ENCODE results near the gene RBKS.
"Not testable (repeated sequence)": the region's sequence is repeated elsewhere in the genome, so short reads cannot be mapped to it uniquely, and the experiment has no call there.

Gene RBKS

GRCh38 chr2:27756091-27756490 is 134.1 kb downstream of the RBKS start:
- no peak for FAIRE-seq

GRCh38 chr2:27754831-27755230 is 135.4 kb downstream of the RBKS start:
- FAIRE-seq, result no peak

- no peak for FAIRE-seq
Observed at GRCh38 chr2:27754138-27754588, 136.0 kb downstream of the RBKS start.

- FAIRE-seq, result no peak
Observed at GRCh38 chr2:27752551-27753237, 137.5 kb downstream of the RBKS start.

GRCh38 chr2:27751377-27751776 is 138.8 kb downstream of the RBKS start:
- no peak for FAIRE-seq

- FAIRE-seq, result not testable (repeated sequence)
Observed at GRCh38 chr2:27748803-27749554, 141.2 kb downstream of the RBKS start.

- no peak for FAIRE-seq
Observed at GRCh38 chr2:27747827-27748352, 142.3 kb downstream of the RBKS start.

- no peak for FAIRE-seq
Observed at GRCh38 chr2:27746325-27746724, 143.9 kb downstream of the RBKS start.

- not testable (repeated sequence) for FAIRE-seq
Observed at GRCh38 chr2:27745494-27745893, 144.7 kb downstream of the RBKS start.

GRCh38 chr2:27742571-27742970 is 147.6 kb downstream of the RBKS start:
- no peak for FAIRE-seq

GRCh38 chr2:27741673-27742072 is 148.5 kb downstream of the RBKS start:
- FAIRE-seq, result no peak

GRCh38 chr2:27739058-27739373 is 151.2 kb downstream of the RBKS start:
- no peak for FAIRE-seq

GRCh38 chr2:27738349-27739057 is 151.7 kb downstream of the RBKS start:
- FAIRE-seq, result no peak

GRCh38 chr2:27737676-27738348 is 152.4 kb downstream of the RBKS start:
- no peak for FAIRE-seq

GRCh38 chr2:27736890-27737204 is 153.3 kb downstream of the RBKS start:
- FAIRE-seq, result no peak

GRCh38 chr2:27736031-27736889 is 153.9 kb downstream of the RBKS start:
- FAIRE-seq, result no peak

GRCh38 chr2:27735263-27735904 is 154.8 kb downstream of the RBKS start:
- no peak for FAIRE-seq

- FAIRE-seq, result no peak
Observed at GRCh38 chr2:27734305-27734704, 155.9 kb downstream of the RBKS start.
